Hepatocyte (in vitro differentiated cells): ENCODE data around the gene IQGAP2. TPM values are rescaled to one million over a fixed set of nuclear protein-coding genes. Genes with fewer than 3 reads are reported as not detected.
A peak's percentile ranks its signal among the peaks of the same experiment; 100 is the strongest.
"Not testable (repeated sequence)": the region's sequence is repeated elsewhere in the genome, so short reads cannot be mapped to it uniquely, and the experiment has no call there.

Experiments used
- DNase-seq: peaks from one replicate; pipeline ENCODE4 v3.0.0-alpha.2; 2016; ENCODE audit warnings: low spot score
- H2AFZ ChIP-seq: fragments of 200-600 bp; sonication (generic); 2 replicates; pipeline ENCODE4 v1.6.0; 2016; ENCODE audit warnings: antibody characterized with exemption, mild to moderate bottlenecking
- H3K27ac ChIP-seq: fragments of 200-600 bp; sonication (generic); 2 replicates; pipeline ENCODE4 v1.5.1; 2016; ENCODE audit warnings: mild to moderate bottlenecking
- H3K27me3 ChIP-seq: fragments of 200-600 bp; sonication (generic); 2 replicates; pipeline ENCODE4 v1.6.1; 2016
- H3K36me3 ChIP-seq: fragments of 200-600 bp; sonication (generic); replicated peaks from 2 replicates; pipeline ENCODE4 v1.5.1; 2016; ENCODE audit warnings: low read depth; ENCODE audit not compliant: insufficient read depth
- H3K4me1 ChIP-seq: fragments of 200-600 bp; sonication (generic); 2 replicates; pipeline ENCODE4 v1.5.1; 2016; ENCODE audit warnings: mild to moderate bottlenecking, moderate library complexity; ENCODE audit not compliant: insufficient read depth
- H3K4me2 ChIP-seq: fragments of 200-600 bp; sonication (generic); 2 replicates; pipeline ENCODE4 v1.6.0; 2016
- H3K4me3 ChIP-seq: fragments of 200-600 bp; sonication (generic); 2 replicates; pipeline ENCODE4 v1.5.1; 2016; ENCODE audit warnings: mild to moderate bottlenecking
- H3K79me2 ChIP-seq: fragments of 200-600 bp; sonication (generic); 2 replicates; pipeline ENCODE4 v1.6.0; 2017; ENCODE audit warnings: mild to moderate bottlenecking
- H3K9me2 ChIP-seq: fragments of 200-600 bp; sonication (generic); replicated peaks from 2 replicates; pipeline ENCODE4 v1.6.0; 2017; ENCODE audit warnings: mild to moderate bottlenecking; ENCODE audit not compliant: insufficient read depth
- H3K9me3 ChIP-seq: fragments of 200-600 bp; sonication (generic); 2 replicates; pipeline ENCODE4 v1.5.1; 2016; ENCODE audit warnings: low read depth, mild to moderate bottlenecking
- H4K20me1 ChIP-seq: fragments of 200-600 bp; sonication (generic); 2 replicates; pipeline ENCODE4 v1.6.0; 2016; ENCODE audit warnings: mild to moderate bottlenecking; ENCODE audit not compliant: insufficient read depth, poor library complexity, severe bottlenecking
- CTCF ChIP-seq: fragments of 200-600 bp; sonication (generic); IDR thresholded peaks from 2 replicates; pipeline ENCODE4 v1.5.1; 2016; ENCODE audit warnings: antibody characterized with exemption, mild to moderate bottlenecking; ENCODE audit not compliant: poor library complexity
- EZH2 ChIP-seq: fragments of 200-600 bp; sonication (generic); IDR thresholded peaks from 2 replicates; pipeline ENCODE4 v1.6.1; 2016; ENCODE audit warnings: antibody characterized with exemption, mild to moderate bottlenecking, borderline replicate concordance
- EZH2phosphoT487 ChIP-seq: fragments of 200-600 bp; sonication (generic); IDR thresholded peaks from one replicate; pipeline ENCODE4 v1.6.1; 2018; ENCODE audit warnings: antibody characterized with exemption, mild to moderate bottlenecking, low read depth, moderate library complexity; ENCODE audit not compliant: unreplicated experiment, severe bottlenecking
- WGBS: methylation state at CpG from one replicate; pipeline ENCODE4 v1.1.6; 2016; ENCODE audit warnings: low lambda C conversion rate; ENCODE audit errors: missing lambda C conversion rate; 5-methylcytosine and 5-hydroxymethylcytosine counted together
- polyA plus RNA-seq: library from polyadenylated mRNA; unstranded; fragments of >200 nt; fragmentation: Nextera tagmentation; extraction: Ambion mirVana; gene quantifications from 2 replicates; pipeline ENCODE4 v1.2.1, GENCODE V29; 2016
- total RNA-seq: library from RNA; depleted of rRNA; stranded (reverse); fragments of >200 nt; gene quantifications from 2 replicates; pipeline ENCODE4 v1.2.3, GENCODE V29; 2014

The IQGAP2 gene
- total and polyA plus RNA-seq, 2 experiments from 2014 or later, result 37.2 to 78.9 TPM

- no peak for DNase-seq
- Histone ChIP-seq H3K27ac (peak overlapping the region; percentile 74), H3K4me1 (peaks cover 16% of the 10 kb centered on the region), H3K79me2 (peaks cover 42% of the 10 kb centered on the region), H4K20me1 (no peaks in the 10 kb centered on the region), H3K9me2 (no peaks in the 10 kb centered on the region), H3K4me2 (no peak overlapping the region), H3K4me3 (no peak overlapping the region), H3K27me3 (no peaks in the 10 kb centered on the region), H2AFZ (no peak overlapping the region), H3K36me3 (no peaks in the 10 kb centered on the region), H3K9me3 (no peaks in the 10 kb centered on the region)
- TF ChIP-seq CTCF (no peak), EZH2 (no peak), EZH2phosphoT487 (no peak)
- 64% methylated on average over 12 of the region's 12 CpGs for WGBS
These were observed 23.1 kb downstream of the IQGAP2 start for GRCh38 chr5:76425928-76426804.

GRCh38 chr5:76427206-76428140, 24.4 kb downstream of the IQGAP2 start:
- WGBS, result 71% methylated on average over 14 of the region's 14 CpGs
- H3K27ac ChIP-seq, result peak overlapping the region; percentile 74
- no peaks in the 10 kb centered on the region for H3K27me3 ChIP-seq
- no peaks in the 10 kb centered on the region for H3K9me2 ChIP-seq
- no peaks in the 10 kb centered on the region for H4K20me1 ChIP-seq
- no peaks in the 10 kb centered on the region for H3K36me3 ChIP-seq
- no peak overlapping the region for H3K4me2 ChIP-seq
- H3K9me3 ChIP-seq, result no peaks in the 10 kb centered on the region
- H2AFZ ChIP-seq, result no peak overlapping the region
- no peak overlapping the region for H3K4me3 ChIP-seq
- peaks cover 43% of the 10 kb centered on the region for H3K79me2 ChIP-seq
- TF ChIP-seq CTCF, result no peak
- no peak for TF ChIP-seq EZH2
- DNase-seq, result no peak
- H3K4me1 ChIP-seq, result peaks cover 10% of the 10 kb centered on the region

- H3K9me2 ChIP-seq, H4K20me1 ChIP-seq, H3K9me3 ChIP-seq, DNase-seq, H3K27ac ChIP-seq, H3K36me3 ChIP-seq, H3K4me2 ChIP-seq, H2AFZ ChIP-seq, H3K27me3 ChIP-seq, H3K4me3 ChIP-seq: not testable (repeated sequence)
- peaks cover 10% of the 10 kb centered on the region for H3K4me1 ChIP-seq
- WGBS, result 91% methylated on average over 6 of the region's 6 CpGs
- H3K79me2 ChIP-seq, result peaks cover 40% of the 10 kb centered on the region
These were observed 25.5 kb downstream of the IQGAP2 start for GRCh38 chr5:76428550-76428949.

- H3K9me3 ChIP-seq, result no peaks in the 10 kb centered on the region
- H3K27ac ChIP-seq, result no peak overlapping the region
- 52% methylated on average over 1 of the region's 1 CpG for WGBS
- TF ChIP-seq EZH2phosphoT487 (no peak), CTCF (no peak), EZH2 (no peak)
- no peak overlapping the region for H3K4me2 ChIP-seq
- H3K4me1 ChIP-seq, result no peaks in the 10 kb centered on the region
- no peaks in the 10 kb centered on the region for H3K36me3 ChIP-seq
- peaks cover 42% of the 10 kb centered on the region for H3K79me2 ChIP-seq
- H3K9me2 ChIP-seq, result no peaks in the 10 kb centered on the region
- no peak overlapping the region for H3K4me3 ChIP-seq
- DNase-seq, result no peak
- H3K27me3 ChIP-seq, result no peaks in the 10 kb centered on the region
- H2AFZ ChIP-seq, result no peak overlapping the region
- H4K20me1 ChIP-seq, result no peaks in the 10 kb centered on the region
These were observed 30.2 kb downstream of the IQGAP2 start for GRCh38 chr5:76433261-76433660.

GRCh38 chr5:76437507-76437906, 34.4 kb downstream of the IQGAP2 start:
- H4K20me1 ChIP-seq, H3K27me3 ChIP-seq, H3K36me3 ChIP-seq, H3K27ac ChIP-seq, H3K4me1 ChIP-seq, H3K9me2 ChIP-seq, H3K9me3 ChIP-seq, DNase-seq, H2AFZ ChIP-seq, H3K4me3 ChIP-seq, H3K4me2 ChIP-seq: not testable (repeated sequence)
- WGBS, result 92% methylated on average over 3 of the region's 3 CpGs
- peaks cover 63% of the 10 kb centered on the region for H3K79me2 ChIP-seq
